ENCODE results near the gene CDCA7. TPM values are rescaled to one million over a fixed set of nuclear protein-coding genes. Genes with fewer than 3 reads are reported as not detected.

Gene CDCA7
- total RNA-seq, 1 donor from 2014 or later, result not detected

GRCh38 chr2:173386021-173386737 is 31.5 kb downstream of the CDCA7 start:
- Histone ChIP-seq H3K27me3 (no peaks in the 10 kb centered on the region), H3K4me1 (no peaks in the 10 kb centered on the region), H3K4me3 (no peak overlapping the region), H3K27ac (no peak overlapping the region), H3K36me3 (no peaks in the 10 kb centered on the region), H3K9me3 (no peaks in the 10 kb centered on the region)
- no peak for DNase-seq (ENCODE audit: low spot score in 2 of 2)
- no peak for TF ChIP-seq CTCF (IDR thresholded peaks at IDR 0.05)
- intact Hi-C loops (cut with DNase I), result no loop called here

- H3K27ac ChIP-seq, result no peak overlapping the region
- no peaks in the 10 kb centered on the region for H3K9me3 ChIP-seq
- TF ChIP-seq CTCF (IDR thresholded peaks at IDR 0.05), result no peak
- no peaks in the 10 kb centered on the region for H3K4me1 ChIP-seq
- intact Hi-C loops (cut with DNase I), result no loop called here
- no peak overlapping the region for H3K4me3 ChIP-seq
- H3K27me3 ChIP-seq, result no peaks in the 10 kb centered on the region
- no peaks in the 10 kb centered on the region for H3K36me3 ChIP-seq
- no peak for DNase-seq (ENCODE audit: low spot score in 2 of 2)
Measured at GRCh38 chr2:173386738-173387065, 32.0 kb downstream of the CDCA7 start.

GRCh38 chr2:173387079-173387478 is 32.4 kb downstream of the CDCA7 start:
- Histone ChIP-seq H3K4me1 (no peaks in the 10 kb centered on the region), H3K27ac (no peak overlapping the region), H3K36me3 (no peaks in the 10 kb centered on the region), H3K27me3 (no peaks in the 10 kb centered on the region), H3K4me3 (no peak overlapping the region), H3K9me3 (no peaks in the 10 kb centered on the region)
- DNase-seq (ENCODE audit: low spot score in 2 of 2), result no peak
- TF ChIP-seq CTCF (IDR thresholded peaks at IDR 0.05), result no peak
- intact Hi-C loops (cut with DNase I), result no loop called here

- Histone ChIP-seq H3K4me3 (no peak overlapping the region), H3K4me1 (no peaks in the 10 kb centered on the region), H3K9me3 (no peaks in the 10 kb centered on the region), H3K27ac (no peak overlapping the region), H3K27me3 (no peaks in the 10 kb centered on the region), H3K36me3 (no peaks in the 10 kb centered on the region)
- no peak for TF ChIP-seq CTCF (IDR thresholded peaks at IDR 0.05)
- intact Hi-C loops (cut with DNase I), result no loop called here
- DNase-seq (ENCODE audit: low spot score in 2 of 2), result no peak
Measured at GRCh38 chr2:173387660-173388059, 33.0 kb downstream of the CDCA7 start.

GRCh38 chr2:173388795-173389194 is 34.1 kb downstream of the CDCA7 start:
- no peaks in the 10 kb centered on the region for H3K9me3 ChIP-seq
- no peaks in the 10 kb centered on the region for H3K4me1 ChIP-seq
- H3K36me3 ChIP-seq, result no peaks in the 10 kb centered on the region
- no peak for TF ChIP-seq CTCF (IDR thresholded peaks at IDR 0.05)
- H3K27ac ChIP-seq, result no peak overlapping the region
- H3K4me3 ChIP-seq, result no peak overlapping the region
- no peak for DNase-seq (ENCODE audit: low spot score in 2 of 2)
- H3K27me3 ChIP-seq, result no peaks in the 10 kb centered on the region
- intact Hi-C loops (cut with DNase I), result no loop called here

GRCh38 chr2:173390036-173390435 is 35.4 kb downstream of the CDCA7 start:
- H3K9me3 ChIP-seq, result no peaks in the 10 kb centered on the region
- no peak overlapping the region for H3K4me3 ChIP-seq
- no peak for DNase-seq (ENCODE audit: low spot score in 2 of 2)
- H3K36me3 ChIP-seq, result no peaks in the 10 kb centered on the region
- no peak overlapping the region for H3K27ac ChIP-seq
- TF ChIP-seq CTCF (IDR thresholded peaks at IDR 0.05), result no peak
- no peaks in the 10 kb centered on the region for H3K4me1 ChIP-seq
- H3K27me3 ChIP-seq, result no peaks in the 10 kb centered on the region
- intact Hi-C loops (cut with DNase I), result no loop called here
